ENCODE measurements around the gene SUCLG1.
"Not testable (repeated sequence)": the region's sequence is repeated elsewhere in the genome, so short reads cannot be mapped to it uniquely, and the experiment has no call there.

The SUCLG1 gene

DNA sequence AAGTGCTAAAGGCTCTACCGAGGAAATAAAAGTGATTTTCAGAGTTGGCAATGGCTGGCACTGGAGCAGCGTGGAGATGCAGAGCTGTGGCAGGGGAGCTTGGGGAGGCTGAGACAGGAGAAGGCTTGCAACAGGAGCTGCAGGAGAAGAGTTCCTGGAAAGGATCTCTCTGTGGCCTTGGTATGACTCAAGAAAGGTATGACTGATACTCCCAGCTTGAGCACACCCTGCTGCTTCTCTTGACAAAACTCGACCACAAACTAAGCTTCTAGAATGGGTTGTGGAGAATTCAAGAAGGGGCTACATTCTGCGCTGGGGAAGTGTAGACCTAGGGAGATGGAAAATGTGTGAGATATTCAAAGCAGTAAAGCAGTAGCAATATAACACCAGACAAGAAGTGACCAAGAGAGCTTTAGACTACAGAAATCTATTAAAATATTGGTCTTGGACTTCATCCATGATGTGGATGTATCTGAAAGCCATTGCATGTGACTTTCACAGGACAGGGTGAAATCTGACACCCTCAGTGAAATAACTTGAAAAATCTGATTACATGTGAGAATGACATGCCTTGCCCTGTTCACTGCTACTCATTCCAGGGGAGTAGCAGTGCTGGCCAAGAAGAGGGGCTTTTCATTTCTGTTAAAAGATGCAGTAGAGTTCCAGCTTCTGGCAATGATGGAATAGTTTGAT lies 41.5 kb downstream of the SUCLG1 start:
- no peak for DNase-seq

DNA sequence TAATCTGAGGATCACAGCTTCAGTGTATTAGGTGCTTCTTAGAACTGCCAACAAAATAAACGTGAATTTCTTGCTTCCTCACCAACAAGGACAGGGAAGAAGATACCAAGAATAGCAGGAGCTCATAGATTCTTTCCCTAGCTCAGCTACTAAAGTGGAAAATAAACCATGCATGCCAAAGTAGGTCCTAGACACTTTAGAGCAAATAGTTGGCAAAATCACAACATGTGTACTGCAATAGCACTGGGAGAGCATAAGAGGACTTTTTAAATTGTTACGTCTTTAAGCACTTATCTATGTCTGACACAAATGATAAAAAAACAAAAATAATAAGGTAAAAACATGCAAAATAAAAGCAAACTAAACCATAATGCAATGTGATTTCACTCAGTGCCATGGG lies 49.5 kb downstream of the SUCLG1 start:
- DNase-seq, result no peak

DNA sequence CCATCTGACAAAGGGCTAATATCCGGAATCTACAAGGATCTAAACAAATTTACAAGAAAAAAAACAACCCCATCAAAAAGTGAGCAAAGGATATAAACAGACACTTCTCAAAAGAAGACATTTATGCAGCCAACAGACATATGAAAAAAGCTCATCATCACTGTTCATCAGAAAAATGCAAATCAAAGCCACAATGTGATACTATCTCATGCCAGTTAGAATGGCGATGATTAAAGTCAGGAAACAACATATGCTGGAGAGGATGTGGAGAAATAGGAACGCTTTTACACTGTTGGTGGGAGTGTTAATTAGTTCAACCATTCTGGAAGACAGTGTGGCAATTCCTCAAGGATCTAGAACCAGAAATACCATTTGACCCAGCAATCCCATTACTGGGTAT lies 57.0 kb downstream of the SUCLG1 start:
- DNase-seq, result not testable (repeated sequence)

DNA sequence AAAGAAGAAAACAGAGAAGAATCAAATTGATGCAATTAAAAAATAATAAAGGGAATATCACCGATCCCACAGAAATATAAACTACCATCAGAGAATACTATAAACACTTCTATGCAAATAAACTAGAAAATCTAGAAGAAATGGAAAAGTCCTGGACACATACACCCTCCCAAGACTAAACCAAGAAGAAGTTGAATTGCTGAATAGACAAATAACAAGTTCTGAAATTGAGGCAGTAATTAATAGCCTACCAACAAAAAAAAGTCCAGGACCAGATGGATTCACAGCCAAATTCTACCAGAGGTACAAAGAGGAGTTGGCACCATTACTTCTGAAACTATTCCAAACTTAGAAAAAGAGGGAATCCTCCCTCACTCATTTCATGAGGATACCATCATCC lies 59.2 kb downstream of the SUCLG1 start:
- not testable (repeated sequence) for DNase-seq

DNA sequence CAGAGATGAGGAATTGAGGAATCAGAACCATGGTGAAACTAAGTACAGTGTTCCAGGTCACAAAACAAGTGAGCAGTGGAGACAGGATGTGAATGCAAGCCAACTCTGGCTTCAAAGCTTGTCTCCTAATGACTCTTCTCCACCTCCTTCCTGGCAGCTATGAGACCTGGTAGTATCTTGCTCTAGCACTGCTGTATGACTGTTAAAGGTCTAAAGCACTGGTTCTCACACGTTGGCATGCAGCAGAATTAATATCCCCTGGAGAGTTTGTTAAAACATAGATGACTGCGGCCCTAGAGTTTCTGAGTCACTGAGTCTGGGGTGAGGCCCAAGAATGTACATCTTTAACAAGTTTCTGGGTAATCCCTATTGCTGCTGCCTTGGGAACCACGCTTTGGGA lies 63.3 kb downstream of the SUCLG1 start:
- DNase-seq, result no peak

DNA sequence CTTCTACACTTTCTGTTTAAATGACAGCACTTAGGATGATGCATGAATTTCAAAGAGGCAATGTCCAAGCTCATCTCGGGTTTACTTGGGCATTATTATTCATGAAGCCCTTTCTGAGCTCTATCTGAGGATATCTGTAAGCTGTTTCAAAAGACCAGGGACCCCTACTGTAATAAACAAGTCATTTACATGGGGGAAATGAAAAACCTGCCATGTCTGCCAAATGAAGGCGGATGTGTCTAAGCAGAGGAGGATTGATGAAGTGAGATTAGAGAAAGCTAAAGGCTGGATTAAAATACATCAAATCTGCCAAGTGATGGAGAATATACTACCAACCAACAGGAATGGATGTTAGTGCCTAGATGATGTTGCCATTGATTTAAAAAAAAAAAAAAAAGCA lies 64.5 kb downstream of the SUCLG1 start:
- no peak for DNase-seq

DNA sequence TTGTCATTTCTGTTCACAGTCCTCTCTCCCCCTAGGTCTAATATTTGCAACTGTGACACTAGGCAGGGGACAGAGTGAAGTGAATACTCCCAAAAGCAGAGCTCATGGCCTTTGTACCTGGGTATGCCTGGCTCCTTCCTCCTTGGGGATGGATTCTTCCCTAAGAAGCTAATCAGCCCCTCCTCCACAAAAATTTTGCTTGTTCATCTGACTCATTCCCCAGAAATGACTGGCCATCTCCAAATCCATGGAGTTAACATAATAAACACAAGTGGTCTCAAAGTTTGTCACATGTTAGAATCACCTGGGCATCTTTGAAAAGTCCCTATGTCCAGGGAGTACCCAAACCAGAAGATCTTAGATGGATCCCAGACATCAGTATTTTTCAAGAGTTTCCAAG lies 65.3 kb downstream of the SUCLG1 start:
- no peak for DNase-seq

DNA sequence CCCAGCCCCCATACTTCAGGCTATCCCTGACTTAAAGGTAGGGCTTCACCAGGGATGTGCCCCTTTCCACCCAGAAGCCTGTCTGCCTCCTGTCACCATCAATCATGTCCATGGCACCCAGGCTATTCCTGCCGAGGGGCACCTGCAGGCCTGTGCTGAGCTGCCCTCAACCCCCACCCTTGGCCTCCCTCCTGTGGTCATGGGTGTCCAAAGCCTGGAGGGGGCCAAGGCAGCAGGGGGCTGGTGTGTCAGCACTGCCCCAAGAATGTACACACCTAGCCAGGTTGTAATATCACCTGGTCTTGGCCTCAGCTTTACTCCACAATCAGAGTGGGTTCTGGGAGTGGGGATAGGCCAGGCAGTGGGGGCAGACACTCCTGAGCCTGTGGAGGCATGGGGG lies 69.3 kb downstream of the SUCLG1 start:
- DNase-seq, result no peak

DNA sequence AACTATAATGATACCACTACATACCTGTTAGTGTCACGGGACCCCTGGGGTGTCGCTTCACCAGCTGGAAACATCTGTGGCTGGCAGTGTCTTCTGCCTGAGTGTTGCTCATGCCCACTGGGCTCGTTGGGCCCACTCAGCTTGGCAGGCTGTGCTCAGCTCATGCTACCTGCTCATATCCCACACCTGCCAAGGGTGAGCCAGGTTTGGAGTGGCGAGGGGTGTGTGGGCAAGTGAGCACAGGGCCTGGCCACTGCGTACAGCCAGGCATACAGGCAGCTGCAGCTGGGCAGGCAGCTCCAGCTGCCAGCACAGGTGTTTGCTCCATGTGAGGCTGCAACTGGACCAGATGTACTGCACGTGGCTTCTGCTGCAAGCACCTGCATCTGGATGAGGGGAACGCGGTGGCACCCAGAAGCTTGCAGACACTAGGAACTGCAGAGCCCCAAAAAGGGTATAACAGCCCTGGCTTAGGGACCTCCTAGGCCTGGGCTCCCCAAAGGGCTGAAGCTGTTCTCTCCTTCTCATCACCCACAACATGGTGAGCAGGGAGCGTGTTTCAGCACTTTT lies 70.1 kb downstream of the SUCLG1 start:
- no peak for DNase-seq

DNA sequence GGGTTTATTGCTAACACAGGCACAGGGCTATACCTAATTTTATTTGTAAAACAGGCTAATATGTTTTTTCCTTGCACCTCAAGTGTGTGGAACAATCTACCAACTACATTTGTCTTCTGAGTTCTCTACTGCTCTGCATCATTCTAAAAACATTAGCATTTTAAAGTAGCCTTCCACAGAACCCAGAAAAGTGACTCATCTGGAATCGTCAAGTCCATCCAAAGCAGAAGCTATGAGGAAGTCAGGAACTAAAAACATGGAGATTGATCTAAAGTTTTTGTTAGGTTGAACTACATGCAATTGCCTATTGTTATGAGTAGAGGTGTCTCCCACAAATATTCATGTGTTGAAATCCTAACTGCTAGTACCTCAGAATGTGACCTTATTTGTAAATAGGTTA lies 70.9 kb downstream of the SUCLG1 start:
- DNase-seq, result no peak

DNA sequence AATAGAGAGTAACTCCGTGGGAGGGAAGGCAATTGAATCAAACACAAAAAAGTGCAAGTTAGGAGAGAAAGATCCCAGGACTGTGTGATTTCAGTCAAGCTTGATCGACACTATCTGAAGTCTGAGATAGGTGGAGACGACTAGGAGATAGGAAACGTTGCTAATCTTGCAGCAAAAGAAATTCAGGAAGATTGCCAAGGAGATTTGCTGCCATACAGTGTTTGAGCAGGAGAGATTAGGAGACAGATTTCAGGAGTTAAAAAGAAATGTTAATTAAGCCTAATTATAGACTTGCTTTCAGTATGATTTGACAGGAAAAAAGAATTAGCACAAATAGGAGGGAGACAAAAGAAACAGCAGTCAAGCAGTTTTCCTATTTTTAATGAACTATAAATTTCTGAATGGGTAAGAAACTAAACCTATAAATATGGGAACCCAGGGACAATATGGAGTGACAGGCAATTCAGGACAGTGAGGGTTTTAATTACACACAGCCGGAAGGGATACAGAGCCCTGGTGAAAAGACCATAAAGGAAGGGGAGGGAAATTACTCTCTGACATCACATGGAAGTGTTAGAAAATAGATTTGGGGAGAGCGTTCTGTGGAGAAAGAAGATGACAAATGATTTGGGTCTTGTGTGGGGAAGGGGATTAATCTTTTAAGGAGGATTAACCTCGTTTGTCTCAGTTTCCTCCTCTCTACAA lies 72.6 kb downstream of the SUCLG1 start:
- no peak for DNase-seq

DNA sequence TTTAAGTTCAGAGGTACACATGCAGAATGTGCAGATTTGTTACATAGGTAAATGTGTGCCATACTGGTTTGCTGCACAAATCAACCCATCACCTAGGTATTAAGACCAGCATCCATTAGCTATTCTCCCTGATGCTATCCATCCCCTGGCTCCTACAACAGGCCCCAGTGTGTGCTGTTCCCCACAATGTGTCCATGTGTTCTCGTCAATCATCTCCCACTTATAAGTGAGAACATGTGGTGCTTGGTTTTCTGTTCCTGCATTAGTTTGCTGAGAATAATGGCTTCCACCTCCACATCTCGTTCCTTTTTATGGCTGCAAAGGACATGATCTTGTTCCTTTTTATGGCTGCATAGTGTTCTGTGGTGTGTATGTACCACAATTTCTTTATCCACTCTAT lies 75.8 kb downstream of the SUCLG1 start:
- DNase-seq, result no peak

DNA sequence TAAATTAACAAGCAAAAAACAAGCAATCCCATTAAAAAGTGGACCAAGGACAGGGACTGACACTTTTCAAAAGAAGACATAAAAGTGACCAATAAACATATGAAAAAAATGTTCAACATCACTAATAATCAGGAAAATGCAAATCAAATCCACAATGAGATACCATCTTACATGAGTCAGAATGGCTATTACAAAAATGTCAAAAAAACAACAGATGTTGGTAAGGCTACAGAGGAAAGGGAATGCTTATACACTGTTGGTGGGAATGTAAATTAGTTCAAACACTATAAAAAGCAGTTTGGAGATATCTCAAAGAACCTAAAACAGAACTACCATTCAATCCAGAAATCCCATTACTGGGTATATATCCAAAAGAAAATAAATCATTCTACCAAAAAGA lies 78.2 kb downstream of the SUCLG1 start:
- DNase-seq, result no peak

DNA sequence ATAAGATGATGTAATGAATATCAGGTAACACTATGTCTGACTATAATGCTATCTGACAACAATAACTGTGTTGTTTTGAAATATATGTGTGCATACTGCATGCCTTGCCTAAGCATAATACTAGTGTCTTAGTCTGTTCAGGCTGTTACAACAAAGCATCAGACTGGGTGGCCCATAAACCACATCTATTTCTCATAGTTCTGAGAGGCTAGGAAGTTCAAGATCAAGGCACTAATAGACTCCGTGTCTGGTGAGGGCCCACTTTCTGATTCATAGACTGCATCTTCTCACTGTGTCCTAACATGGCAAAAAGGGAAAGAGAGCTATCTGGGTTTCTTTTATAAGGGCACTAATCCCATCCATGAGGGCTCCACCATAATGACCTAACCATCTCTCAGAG lies 80.1 kb downstream of the SUCLG1 start:
- DNase-seq, result no peak

DNA sequence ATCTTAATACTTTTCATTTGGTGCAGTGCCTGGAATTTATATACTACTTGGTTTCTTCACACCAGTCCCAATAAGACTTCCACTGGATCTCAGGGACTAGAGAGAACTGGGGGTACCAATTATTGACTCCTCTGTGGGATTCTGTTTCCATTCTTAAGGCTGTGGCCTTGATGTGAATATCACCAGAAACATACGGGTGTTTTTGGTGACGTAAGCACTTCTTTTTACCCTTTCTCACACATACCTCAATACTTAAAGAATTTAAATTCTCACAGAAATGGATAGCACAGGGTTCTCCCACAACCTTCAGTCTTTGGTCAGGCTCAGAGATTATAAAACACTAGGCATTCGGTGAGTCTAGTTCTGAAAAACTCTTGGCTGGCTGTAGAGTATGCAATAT lies 84.1 kb downstream of the SUCLG1 start:
- no peak for DNase-seq

DNA sequence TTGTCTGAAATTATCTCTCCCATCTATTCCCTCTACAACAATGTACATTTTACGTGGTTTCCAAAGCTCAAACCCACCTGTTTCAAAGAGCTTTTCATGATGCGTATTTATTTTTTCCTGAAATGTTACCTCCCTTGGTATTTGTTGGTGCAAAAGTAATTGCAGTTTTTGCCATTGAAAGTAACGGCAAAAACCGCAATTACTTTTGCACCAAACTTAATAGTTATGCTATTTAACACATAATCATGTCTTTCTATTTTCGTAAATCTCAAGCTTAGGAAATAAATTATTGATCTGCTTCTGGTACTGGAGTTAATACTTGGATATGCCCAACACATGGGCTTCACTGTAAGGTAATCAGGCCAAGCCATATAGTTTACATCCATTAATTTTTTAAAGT lies 85.2 kb downstream of the SUCLG1 start:
- DNase-seq, result no peak

Data from hematopoietic multipotent progenitor cell treated with erythropoietin and hydrocortisone succinate and interleukin-3 and kit ligand, for 4 days (in vitro differentiated cells).